ENCODE data around the gene SNAPIN. TPM values are rescaled to one million over a fixed set of nuclear protein-coding genes. Genes with fewer than 3 reads are reported as not detected.

The SNAPIN gene
- polyA plus RNA-seq (2012; rRNA removed), result 57.6 and 61.7 TPM in 2 replicates
- 56.7 and 57.6 TPM in 2 replicates for polyA plus RNA-seq (2012; cell fraction: cytosol; rRNA removed)
- polyA plus RNA-seq (2012; cell fraction: nucleus; rRNA removed), result 41.7 and 45.5 TPM in 2 replicates

GRCh38 chr1:153658400-153659174 is at the start of gene SNAPIN:
TSS of gene SNAPIN (plus strand) at chr1:153658703. CDS start at chr1:153658744, 41 bp downstream.
- H3K9me2 ChIP-seq, result no peaks in the 10 kb centered on the region
- 4% methylated on average over 35 of the region's 53 CpGs for WGBS (ENCODE audit: low lambda C conversion rate)
- H2AFZ ChIP-seq (ENCODE audit: low read depth), result peak within 1 kb of the TSS; percentile 97
- ChIA-PET CTCF (interaction anchor here (1.2 to 1.4 kb wide), 4 partner anchors 9 to 15 kb away, joined by 3 read pairs; no protein-coding TSS in a partner anchor), POLR2A (interaction anchor here (0.6 to 1.9 kb wide), 4 partner anchors 25 to 332 kb away, joined by 3 to 8 read pairs (median 5); partner anchors contain the start of genes CHTOP and RPS27)
- peak within 1 kb of the TSS; percentile 60 to 92 for H3K4me3 ChIP-seq (ENCODE audit: low read depth in 2 of 2, low read length in 1 of 2)
- peaks cover 23% of the 10 kb centered on the region for H3K79me2 ChIP-seq (ENCODE audit: insufficient read depth)
- H3F3A ChIP-seq (replicated peaks; ENCODE audit: insufficient read depth), result peaks cover 30% of the 10 kb centered on the region
- DNase-seq, result peak; percentile 94
- H3K9me3 ChIP-seq, result no peaks in the 10 kb centered on the region
- peaks cover 0 to 5% of the 10 kb centered on the region in 2 experiments; a peak in 1 of 4 replicates for H3K4me1 ChIP-seq (ENCODE audit: control insufficient read depth in 1 of 2, insufficient read depth in 2 of 2, low read depth in 1 of 2, low read length in 1 of 2)
- H3K27ac ChIP-seq (ENCODE audit: low read depth in 2 of 2, low read length in 1 of 2), result peak within 1 kb of the TSS; percentile 58 to 83; a peak in 3 of 4 replicates
- H3K27me3 ChIP-seq (ENCODE audit: insufficient read depth), result no peaks in the 10 kb centered on the region
- peak within 1 kb of the TSS; percentile 94 for H3K4me2 ChIP-seq
- no peaks in the 10 kb centered on the region for H4K20me1 ChIP-seq (ENCODE audit: insufficient read depth)
- H3K36me3 ChIP-seq (replicated peaks in 1 of 2; ENCODE audit: control insufficient read depth in 1 of 2, insufficient read depth in 2 of 2, low read length in 1 of 2), result peaks cover 26 to 30% of the 10 kb centered on the region in 2 experiments
- H3K9ac ChIP-seq, result peak within 1 kb of the TSS; percentile 80
- no peak for TF ChIP-seq ZBTB33 (IDR thresholded peaks at IDR 0.05; ENCODE audit: borderline replicate concordance, low read depth)
- TF ChIP-seq GABPA (IDR thresholded peaks at IDR 0.05; ENCODE audit: low read depth), result peak; percentile 76
- peak; percentile 75; the same call in 1 of the 2 replicates for TF ChIP-seq SIN3A (IDR thresholded peaks at IDR 0.05; ENCODE audit: borderline replicate concordance, low read depth, low read length)
- no peak for TF ChIP-seq EP300 (IDR thresholded peaks at IDR 0.05; ENCODE audit: borderline replicate concordance in 1 of 2, low read depth in 1 of 2, low read length in 1 of 2)
- TF ChIP-seq ELF1 (IDR thresholded peaks at IDR 0.05), result peak; percentile 62; the same call in 1 of the 2 replicates
- TF ChIP-seq RCOR1 (IDR thresholded peaks at IDR 0.05; ENCODE audit: low read length), result no peak
- TF ChIP-seq TCF12 (IDR thresholded peaks at IDR 0.05), result no peak
- no peak for TF ChIP-seq MEF2A (IDR thresholded peaks at IDR 0.05; ENCODE audit: borderline replicate concordance, low read depth)
- TF ChIP-seq TEAD4 (IDR thresholded peaks at IDR 0.05; ENCODE audit: borderline replicate concordance, insufficient read depth), result no peak
- TF ChIP-seq EZH2phosphoT487 (IDR thresholded peaks at IDR 0.05; ENCODE audit: borderline replicate concordance, low read depth), result no peak
- TF ChIP-seq MXI1 (IDR thresholded peaks at IDR 0.05; ENCODE audit: low read depth, low read length), result peak; percentile 56; the same call in 1 of the 2 replicates
- no peak for TF ChIP-seq SMC3 (IDR thresholded peaks at IDR 0.05; ENCODE audit: low read depth, low read length)
- no peak; the same call in 1 of the 2 replicates for TF ChIP-seq MAX (IDR thresholded peaks at IDR 0.05; ENCODE audit: low read depth)
- TF ChIP-seq USF2 (IDR thresholded peaks at IDR 0.05; ENCODE audit: borderline replicate concordance, low read depth, low read length), result no peak
- TF ChIP-seq POLR2AphosphoS5 (IDR thresholded peaks at IDR 0.05; ENCODE audit: low read depth, low read length), result peak; percentile 91
- no peak for TF ChIP-seq RAD21 (IDR thresholded peaks at IDR 0.05; ENCODE audit: low read length)
- no peak for TF ChIP-seq CHD2 (IDR thresholded peaks at IDR 0.05; ENCODE audit: low read length, partially characterized antibody)
- no peak for TF ChIP-seq JUND (IDR thresholded peaks at IDR 0.05)
- TF ChIP-seq CTCF (IDR thresholded peaks at IDR 0.05), result 0 out of 2 replicates have a peak, but pooled peaks have one; percentile 12
- TF ChIP-seq FOSL2 (IDR thresholded peaks at IDR 0.05; ENCODE audit: borderline replicate concordance, low read depth), result no peak
- no peak for TF ChIP-seq NRF1 (IDR thresholded peaks at IDR 0.05; ENCODE audit: low read depth, low read length)
- no peak for TF ChIP-seq IRF3 (IDR thresholded peaks at IDR 0.05; ENCODE audit: low read depth, low read length)
